BE2C (cell line): ENCODE data around the gene PNKP.
"Not testable (repeated sequence)": the region's sequence is repeated elsewhere in the genome, so short reads cannot be mapped to it uniquely, and the experiment has no call there.

Experiments used
- DNase-seq: peaks from one replicate; pipeline ENCODE4 v3.0.0-alpha.2; 2020
- H3K27me3 ChIP-seq: fragments of 250-450 bp; sonication (Bioruptor Pico); 2 replicates; pipeline ENCODE4 v1.5.1; 2020; ENCODE audit warnings: mild to moderate bottlenecking
- H3K36me3 ChIP-seq: fragments of 250-450 bp; sonication (Bioruptor Pico); 2 replicates; pipeline ENCODE4 v1.5.1; 2020; ENCODE audit warnings: mild to moderate bottlenecking
- H3K4me1 ChIP-seq: fragments of 250-450 bp; sonication (Bioruptor Pico); 2 replicates; pipeline ENCODE4 v1.5.1; 2020
- H3K4me3 ChIP-seq: 2 replicates; pipeline ENCODE4 v1.5.1; 2011; ENCODE audit warnings: low read depth, low read length
- H3K9me3 ChIP-seq: fragments of 250-450 bp; sonication (Bioruptor Pico); 2 replicates; pipeline ENCODE4 v1.5.1; 2020
- CTCF ChIP-seq: IDR thresholded peaks from 2 replicates; pipeline ENCODE4 v1.5.1; 2012; ENCODE audit warnings: mild to moderate bottlenecking, low read depth, low read length

PNKP gene

GRCh38 chr19:49829721-49830120 is 37.7 kb downstream of the PNKP start:
- TF ChIP-seq CTCF, result no peak
- peaks cover 39% of the 10 kb centered on the region for H3K36me3 ChIP-seq
- H3K4me1 ChIP-seq, result no peaks in the 10 kb centered on the region
- H3K9me3 ChIP-seq, result no peaks in the 10 kb centered on the region; the same call in 1 of the 2 replicates
- H3K4me3 ChIP-seq, result no peak overlapping the region
- no peak for DNase-seq
- no peaks in the 10 kb centered on the region for H3K27me3 ChIP-seq

- no peaks in the 10 kb centered on the region for H3K4me1 ChIP-seq
- no peaks in the 10 kb centered on the region for H3K27me3 ChIP-seq
- no peak for DNase-seq
- no peak for TF ChIP-seq CTCF
- H3K4me3 ChIP-seq, result no peak overlapping the region
- no peaks in the 10 kb centered on the region; the same call in 1 of the 2 replicates for H3K9me3 ChIP-seq
- peaks cover 38% of the 10 kb centered on the region for H3K36me3 ChIP-seq
Measured at GRCh38 chr19:49829200-49829599, 38.2 kb downstream of the PNKP start.

GRCh38 chr19:49827034-49827433 is 40.3 kb downstream of the PNKP start:
- TF ChIP-seq CTCF, result no peak

GRCh38 chr19:49824662-49825061 is 42.7 kb downstream of the PNKP start:
- DNase-seq, result no peak
- Histone ChIP-seq H3K36me3 (peaks cover 9% of the 10 kb centered on the region), H3K9me3 (no peaks in the 10 kb centered on the region; the same call in 1 of the 2 replicates), H3K27me3 (no peaks in the 10 kb centered on the region), H3K4me3 (no peak overlapping the region), H3K4me1 (no peaks in the 10 kb centered on the region; the same call in 1 of the 2 replicates)
- TF ChIP-seq CTCF, result no peak

More at GRCh38 chr19:49827034-49827433, 40.3 kb downstream of the PNKP start:
- Histone ChIP-seq H3K9me3 (no peaks in the 10 kb centered on the region; the same call in 1 of the 2 replicates), H3K36me3 (peaks cover 23% of the 10 kb centered on the region), H3K4me3 (no peak overlapping the region), H3K27me3 (no peaks in the 10 kb centered on the region), H3K4me1 (no peaks in the 10 kb centered on the region)
- DNase-seq, result no peak

- Histone ChIP-seq H3K36me3 (peaks cover 5% of the 10 kb centered on the region), H3K27me3 (no peaks in the 10 kb centered on the region), H3K4me3 (no peak overlapping the region), H3K4me1 (no peaks in the 10 kb centered on the region; the same call in 1 of the 2 replicates), H3K9me3 (no peaks in the 10 kb centered on the region)
- no peak for DNase-seq
- no peak for TF ChIP-seq CTCF
Measured at GRCh38 chr19:49823472-49823871, 43.9 kb downstream of the PNKP start.

GRCh38 chr19:49820125-49820524 is 47.3 kb downstream of the PNKP start:
- H3K4me3 ChIP-seq, result no peak overlapping the region
- no peaks in the 10 kb centered on the region for H3K9me3 ChIP-seq
- no peaks in the 10 kb centered on the region; the same call in 1 of the 2 replicates for H3K4me1 ChIP-seq
- H3K27me3 ChIP-seq, result no peaks in the 10 kb centered on the region
- H3K36me3 ChIP-seq, result peaks cover 5% of the 10 kb centered on the region
- no peak for DNase-seq
- no peak for TF ChIP-seq CTCF

GRCh38 chr19:49819452-49820115 is 47.8 kb downstream of the PNKP start:
- H3K4me3 ChIP-seq, result peak overlapping the region; percentile 97
- not testable (repeated sequence) for DNase-seq, H3K36me3 ChIP-seq, H3K4me1 ChIP-seq, H3K9me3 ChIP-seq, H3K27me3 ChIP-seq
